ENCODE data around the gene IL18BP. TPM values are rescaled to one million over a fixed set of nuclear protein-coding genes. Genes with fewer than 3 reads are reported as not detected.

The IL18BP gene
- total RNA-seq, 1 experiment from 2014 or later: 18.2 TPM

DNA sequence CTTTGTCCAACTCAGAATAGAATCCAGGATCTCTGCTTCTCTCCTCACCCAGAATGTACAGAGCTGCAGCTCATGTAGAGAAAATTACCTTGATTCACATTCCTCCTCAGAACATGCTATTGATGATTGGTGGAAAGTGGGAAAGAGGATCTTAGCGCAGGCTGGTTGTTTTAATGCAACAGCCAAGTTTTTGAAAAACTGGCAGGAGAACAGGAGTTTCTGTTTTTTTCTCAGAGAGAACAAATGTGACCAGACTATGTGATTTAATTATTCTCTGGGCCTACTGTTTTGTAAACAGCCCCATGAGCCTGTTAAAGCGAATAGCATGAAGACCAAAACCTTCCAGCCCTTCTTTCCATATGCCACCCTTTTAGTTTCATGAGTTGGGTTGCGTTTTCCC, 19.1 kb upstream of the IL18BP start:
- ChIA-PET CTCF (no interaction called here), POLR2A (no interaction called here)
- in situ Hi-C loops (cut with HindIII; ENCODE audit: low pct_unique_long_range_greater_than_20kb, low sequenced_read_pairs): no loop called here
- peaks cover 16% of the 10 kb centered on the region for H3K36me3 ChIP-seq (ENCODE audit: control insufficient read depth, insufficient read depth, low read length)
- no peak for ATAC-seq
- H3K27me3 ChIP-seq (ENCODE audit: control insufficient read depth, insufficient read depth, low read length): no peaks in the 10 kb centered on the region
- no peak for TF ChIP-seq TCF7L2 (IDR thresholded peaks at IDR 0.05; ENCODE audit: low read depth, low read length)
- no TSS peak for BruUV-seq (replicated peaks)
- no peak for DNase-seq (ENCODE audit: low read depth, low spot score)
- no peaks in the 10 kb centered on the region for H3K4me1 ChIP-seq (ENCODE audit: control insufficient read depth, insufficient read depth, low read length)
- H3K9me3 ChIP-seq (ENCODE audit: control insufficient read depth, insufficient read depth, low read depth, low read length): no peaks in the 10 kb centered on the region
- no peak overlapping the region for H3K4me3 ChIP-seq (ENCODE audit: low read depth in 2 of 2, low read length in 2 of 2)
- intact Hi-C loops (cut with micrococcal nuclease; ENCODE audit: unreplicated experiment): no loop called here
- no peak overlapping the region for H3K27ac ChIP-seq (ENCODE audit: low read length)

DNA sequence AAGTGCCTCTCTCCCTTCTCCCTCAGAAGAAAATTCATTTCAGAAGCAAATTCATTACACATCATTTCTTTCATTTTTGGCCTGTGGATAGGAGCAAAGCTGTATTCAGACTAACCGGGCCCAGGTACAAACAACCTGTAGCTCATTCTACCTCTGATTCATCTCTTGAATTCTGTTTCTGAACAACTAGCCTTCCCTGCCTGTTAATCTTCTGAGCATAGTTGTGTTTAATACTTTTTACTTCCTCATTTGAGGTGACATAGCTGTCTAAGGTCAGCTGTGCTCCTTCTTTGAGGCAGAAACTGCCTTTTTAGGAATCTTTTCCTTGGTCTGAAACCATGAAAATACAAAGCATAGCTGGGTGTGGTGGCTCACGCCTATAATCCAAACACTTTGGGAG, 12.6 kb upstream of the IL18BP start:
- DNase-seq (ENCODE audit: low read depth, low spot score) (no peak), ATAC-seq (no peak)
- CTCF ChIA-PET: interaction anchor here (0.6 kb wide), 1 partner anchor 8 kb away, joined by 3 read pairs; no protein-coding TSS in a partner anchor
- Histone ChIP-seq H3K4me3 (ENCODE audit: low read depth in 2 of 2, low read length in 2 of 2) (no peak overlapping the region), H3K27me3 (ENCODE audit: control insufficient read depth, insufficient read depth, low read length) (no peaks in the 10 kb centered on the region), H3K27ac (ENCODE audit: low read length) (no peak overlapping the region), H3K36me3 (ENCODE audit: control insufficient read depth, insufficient read depth, low read length) (peaks cover 14% of the 10 kb centered on the region), H3K9me3 (ENCODE audit: control insufficient read depth, insufficient read depth, low read depth, low read length) (no peaks in the 10 kb centered on the region), H3K4me1 (ENCODE audit: control insufficient read depth, insufficient read depth, low read length) (no peaks in the 10 kb centered on the region)
- intact Hi-C loops (cut with micrococcal nuclease; ENCODE audit: unreplicated experiment) (no loop called here), in situ Hi-C loops (cut with HindIII; ENCODE audit: low pct_unique_long_range_greater_than_20kb, low sequenced_read_pairs) (no loop called here)
- POLR2A ChIA-PET: interaction anchor here (0.6 to 1.1 kb wide), 3 partner anchors 40 to 58 kb away, joined by 3 to 4 read pairs (median 3); partner anchors contain the start of gene XNDC1N
- TF ChIP-seq SIN3A (IDR thresholded peaks at IDR 0.05; ENCODE audit: borderline replicate concordance, insufficient read depth, low read depth, low read length): no peak
- TF ChIP-seq POLR2AphosphoS5 (IDR thresholded peaks at IDR 0.05; ENCODE audit: low read depth, low read length): no peak
- TF ChIP-seq, protein P1, sequence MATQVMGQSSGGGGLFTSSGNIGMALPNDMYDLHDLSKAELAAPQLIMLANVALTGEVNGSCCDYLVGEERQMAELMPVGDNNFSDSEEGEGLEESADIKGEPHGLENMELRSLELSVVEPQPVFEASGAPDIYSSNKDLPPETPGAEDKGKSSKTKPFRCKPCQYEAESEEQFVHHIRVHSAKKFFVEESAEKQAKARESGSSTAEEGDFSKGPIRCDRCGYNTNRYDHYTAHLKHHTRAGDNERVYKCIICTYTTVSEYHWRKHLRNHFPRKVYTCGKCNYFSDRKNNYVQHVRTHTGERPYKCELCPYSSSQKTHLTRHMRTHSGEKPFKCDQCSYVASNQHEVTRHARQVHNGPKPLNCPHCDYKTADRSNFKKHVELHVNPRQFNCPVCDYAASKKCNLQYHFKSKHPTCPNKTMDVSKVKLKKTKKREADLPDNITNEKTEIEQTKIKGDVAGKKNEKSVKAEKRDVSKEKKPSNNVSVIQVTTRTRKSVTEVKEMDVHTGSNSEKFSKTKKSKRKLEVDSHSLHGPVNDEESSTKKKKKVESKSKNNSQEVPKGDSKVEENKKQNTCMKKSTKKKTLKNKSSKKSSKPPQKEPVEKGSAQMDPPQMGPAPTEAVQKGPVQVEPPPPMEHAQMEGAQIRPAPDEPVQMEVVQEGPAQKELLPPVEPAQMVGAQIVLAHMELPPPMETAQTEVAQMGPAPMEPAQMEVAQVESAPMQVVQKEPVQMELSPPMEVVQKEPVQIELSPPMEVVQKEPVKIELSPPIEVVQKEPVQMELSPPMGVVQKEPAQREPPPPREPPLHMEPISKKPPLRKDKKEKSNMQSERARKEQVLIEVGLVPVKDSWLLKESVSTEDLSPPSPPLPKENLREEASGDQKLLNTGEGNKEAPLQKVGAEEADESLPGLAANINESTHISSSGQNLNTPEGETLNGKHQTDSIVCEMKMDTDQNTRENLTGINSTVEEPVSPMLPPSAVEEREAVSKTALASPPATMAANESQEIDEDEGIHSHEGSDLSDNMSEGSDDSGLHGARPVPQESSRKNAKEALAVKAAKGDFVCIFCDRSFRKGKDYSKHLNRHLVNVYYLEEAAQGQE (IDR thresholded peaks at IDR 0.05; ENCODE audit: insufficient read depth in 1 of 2, low read depth in 2 of 2, low read length in 1 of 2): no peak
- TF ChIP-seq TCF7L2 (IDR thresholded peaks at IDR 0.05; ENCODE audit: low read depth, low read length): no peak
- TF ChIP-seq, protein P2, sequence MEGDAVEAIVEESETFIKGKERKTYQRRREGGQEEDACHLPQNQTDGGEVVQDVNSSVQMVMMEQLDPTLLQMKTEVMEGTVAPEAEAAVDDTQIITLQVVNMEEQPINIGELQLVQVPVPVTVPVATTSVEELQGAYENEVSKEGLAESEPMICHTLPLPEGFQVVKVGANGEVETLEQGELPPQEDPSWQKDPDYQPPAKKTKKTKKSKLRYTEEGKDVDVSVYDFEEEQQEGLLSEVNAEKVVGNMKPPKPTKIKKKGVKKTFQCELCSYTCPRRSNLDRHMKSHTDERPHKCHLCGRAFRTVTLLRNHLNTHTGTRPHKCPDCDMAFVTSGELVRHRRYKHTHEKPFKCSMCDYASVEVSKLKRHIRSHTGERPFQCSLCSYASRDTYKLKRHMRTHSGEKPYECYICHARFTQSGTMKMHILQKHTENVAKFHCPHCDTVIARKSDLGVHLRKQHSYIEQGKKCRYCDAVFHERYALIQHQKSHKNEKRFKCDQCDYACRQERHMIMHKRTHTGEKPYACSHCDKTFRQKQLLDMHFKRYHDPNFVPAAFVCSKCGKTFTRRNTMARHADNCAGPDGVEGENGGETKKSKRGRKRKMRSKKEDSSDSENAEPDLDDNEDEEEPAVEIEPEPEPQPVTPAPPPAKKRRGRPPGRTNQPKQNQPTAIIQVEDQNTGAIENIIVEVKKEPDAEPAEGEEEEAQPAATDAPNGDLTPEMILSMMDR (IDR thresholded peaks at IDR 0.05): no peak
- BruUV-seq (replicated peaks): no TSS peak

DNA sequence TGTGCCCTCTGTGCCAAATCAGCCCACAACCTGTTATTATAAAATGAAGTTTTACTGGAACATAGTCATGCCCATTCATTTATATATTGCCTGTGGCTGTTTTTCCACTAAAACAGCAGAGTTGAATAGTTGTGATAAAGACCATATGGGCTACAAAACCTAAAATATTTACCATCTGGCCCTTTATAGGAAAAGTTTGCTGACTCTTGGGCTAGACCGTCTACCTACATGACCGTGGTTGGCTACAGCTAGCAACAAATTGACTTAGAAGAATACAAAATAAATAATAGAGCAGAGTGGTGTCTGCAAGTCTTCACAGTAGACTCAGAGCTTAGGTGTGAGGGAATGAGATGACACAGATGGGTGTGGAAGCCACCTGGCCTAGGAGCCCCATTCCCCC, 11.2 kb upstream of the IL18BP start:
- TSS peak; percentile 8 for BruUV-seq (replicated peaks)
- DNase-seq (ENCODE audit: low read depth, low spot score) (no peak), ATAC-seq (no peak)
- H3K4me3 ChIP-seq (ENCODE audit: low read depth in 2 of 2, low read length in 2 of 2): no peak overlapping the region
- H3K36me3 ChIP-seq (ENCODE audit: control insufficient read depth, insufficient read depth, low read length): peaks cover 14% of the 10 kb centered on the region
- CTCF ChIA-PET: no interaction called here
- H3K4me1 ChIP-seq (ENCODE audit: control insufficient read depth, insufficient read depth, low read length): no peaks in the 10 kb centered on the region
- TF ChIP-seq TCF7L2 (IDR thresholded peaks at IDR 0.05; ENCODE audit: low read depth, low read length): no peak
- TF ChIP-seq, protein P1 (IDR thresholded peaks at IDR 0.05; ENCODE audit: insufficient read depth in 1 of 2, low read depth in 2 of 2, low read length in 1 of 2): no peak
- TF ChIP-seq SIN3A (IDR thresholded peaks at IDR 0.05; ENCODE audit: borderline replicate concordance, insufficient read depth, low read depth, low read length): no peak
- TF ChIP-seq POLR2AphosphoS5 (IDR thresholded peaks at IDR 0.05; ENCODE audit: low read depth, low read length): no peak
- TF ChIP-seq, protein P2 (IDR thresholded peaks at IDR 0.05): no peak
- POLR2A ChIA-PET: no interaction called here
- H3K9me3 ChIP-seq (ENCODE audit: control insufficient read depth, insufficient read depth, low read depth, low read length): no peaks in the 10 kb centered on the region
- no peaks in the 10 kb centered on the region for H3K27me3 ChIP-seq (ENCODE audit: control insufficient read depth, insufficient read depth, low read length)
- in situ Hi-C loops (cut with HindIII; ENCODE audit: low pct_unique_long_range_greater_than_20kb, low sequenced_read_pairs) (no loop called here), intact Hi-C loops (cut with micrococcal nuclease; ENCODE audit: unreplicated experiment) (no loop called here)
- H3K27ac ChIP-seq (ENCODE audit: low read length): no peak overlapping the region
